GM12878 (cell line): Measurements from ENCODE around the gene SETBP1.

Source experiments
- GABPA ChIP-seq: IDR thresholded peaks from 2 replicates; pipeline ENCODE4 v1.6.1; 2014; ENCODE audit warnings: antibody characterized with exemption, low read depth, mild to moderate bottlenecking, inconsistent platforms
- SREBF1 ChIP-seq: IDR thresholded peaks from 2 replicates; pipeline ENCODE4 v1.6.1; 2012; ENCODE audit warnings: mild to moderate bottlenecking, low read length
- SUPT20H ChIP-seq: IDR thresholded peaks from 2 replicates; pipeline ENCODE4 v1.6.1; 2011; ENCODE audit warnings: low read depth, mild to moderate bottlenecking, low read length, moderate library complexity, borderline replicate concordance; ENCODE audit not compliant: control insufficient read depth

GRCh38 chr18:44709307-44710126 is 28.8 kb downstream of the SETBP1 start:
- no peak; the same call in 1 of the 2 replicates for TF ChIP-seq GABPA
- no peak for TF ChIP-seq SREBF1
- TF ChIP-seq SUPT20H: no peak
